Lower leg skin (tissue), 3 donors: ENCODE results near the gene CPZ.

Source experiments
- CTCF ChIP-seq, 3 donors: fragments of 450-650 bp; IDR thresholded peaks; one replicate each; pipeline ENCODE4 v1.5.1; 2016; ENCODE audit warnings: antibody characterized with exemption in 3 of 3, mild to moderate bottlenecking in 3 of 3, moderate library complexity in 2 of 3
- POLR2A ChIP-seq, 2 donors: fragments of 450-650 bp; IDR thresholded peaks; one replicate each; pipeline ENCODE4 v1.6.1; 2016 to 2017; ENCODE audit warnings: antibody characterized with exemption in 2 of 2, mild to moderate bottlenecking in 1 of 2, moderate library complexity in 1 of 2

DNA sequence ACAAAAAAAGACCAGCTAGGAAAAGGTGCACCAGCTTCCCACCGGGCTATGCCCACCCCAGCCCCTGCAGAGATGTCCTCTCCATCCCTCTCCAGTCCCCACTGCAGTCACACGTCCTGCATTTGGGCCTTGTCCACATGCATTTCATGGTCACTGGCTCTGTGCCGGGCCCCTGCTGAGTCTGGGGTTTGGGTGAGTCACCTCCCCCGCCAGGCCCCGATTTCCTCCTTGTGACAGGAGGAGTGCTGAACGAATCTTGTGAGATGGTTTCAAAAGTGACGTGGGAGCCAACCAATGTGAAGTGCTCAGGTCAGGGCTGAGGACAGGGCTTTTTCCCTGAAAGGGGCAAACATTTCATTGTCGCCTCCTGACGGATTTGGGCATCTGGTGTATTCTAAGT lies 7.1 kb downstream of the CPZ start:
- TF ChIP-seq CTCF (IDR thresholded peaks at IDR 0.05) (no peak), POLR2A (IDR thresholded peaks at IDR 0.05) (no peak)
